PC-9 (cell line): ENCODE data around the gene COL16A1. TPM values are rescaled to one million over a fixed set of nuclear protein-coding genes. Genes with fewer than 3 reads are reported as not detected.

Experiments used
- BruUV-seq: library from RNA; stranded (reverse); fragments of 400-500 nt; replicated peaks from 2 replicates; lab custom pipeline; 2021; lab: Mats Ljungman, UMichigan
- CTCF ChIA-PET: fragments of 300-600 bp; sonication (Branson Sonifier 250); formaldehyde crosslinking; loops from one replicate; lab custom pipeline; 2022; ENCODE audit warnings: antibody characterized with exemption; lab: Charles Lee
- POLR2A ChIA-PET: fragments of 300-600 bp; sonication (Branson Sonifier 250); formaldehyde crosslinking; loops from one replicate; lab custom pipeline; 2022; ENCODE audit warnings: antibody characterized with exemption; ENCODE audit not compliant: unreplicated experiment; lab: Charles Lee
- DNase-seq, 2 experiments: peaks; one replicate each; pipeline versions ENCODE4 v3.0.0 to v3.0.0-alpha.2; 2015 to 2022; ENCODE audit warnings: mixed read lengths in 1 of 2
- H2AFZ ChIP-seq: fragments of 200-600 bp; sonication (generic); 2 replicates; pipeline ENCODE4 v1.8.1; 2017; ENCODE audit warnings: antibody characterized with exemption
- H3F3A ChIP-seq: fragments of 200-600 bp; sonication (generic); 2 replicates; pipeline ENCODE4 v1.8.1; 2017; ENCODE audit warnings: antibody characterized with exemption, mild to moderate bottlenecking, low read depth; ENCODE audit not compliant: insufficient read depth
- H3K27ac ChIP-seq: fragments of 200-600 bp; sonication (generic); 2 replicates; pipeline ENCODE4 v1.6.1; 2016; ENCODE audit warnings: mixed run types
- H3K27me3 ChIP-seq: fragments of 200-600 bp; sonication (generic); 2 replicates; pipeline ENCODE4 v1.6.1; 2016; ENCODE audit warnings: low read depth, mixed run types; ENCODE audit not compliant: insufficient read depth
- H3K36me3 ChIP-seq: fragments of 200-600 bp; sonication (generic); 2 replicates; pipeline ENCODE4 v1.6.1; 2016; ENCODE audit warnings: low read depth, mixed run types
- H3K4me1 ChIP-seq: fragments of 200-600 bp; sonication (generic); replicated peaks from 2 replicates; pipeline ENCODE4 v1.6.1; 2016; ENCODE audit warnings: mixed run types; ENCODE audit not compliant: insufficient read depth
- H3K4me2 ChIP-seq: fragments of 200-600 bp; sonication (generic); 2 replicates; pipeline ENCODE4 v1.6.1; 2017; ENCODE audit warnings: mixed run types
- H3K4me3 ChIP-seq: fragments of 200-600 bp; sonication (generic); 2 replicates; pipeline ENCODE4 v1.6.1; 2016; ENCODE audit warnings: mixed run types
- H3K79me2 ChIP-seq: fragments of 200-600 bp; sonication (generic); 2 replicates; pipeline ENCODE4 v1.6.1; 2017; ENCODE audit warnings: low read depth, mixed run types
- H3K9me2 ChIP-seq: fragments of 200-600 bp; sonication (generic); 2 replicates; pipeline ENCODE4 v1.8.1; 2017; ENCODE audit warnings: mild to moderate bottlenecking; ENCODE audit not compliant: insufficient read depth
- H3K9me3 ChIP-seq: fragments of 200-600 bp; sonication (generic); 2 replicates; pipeline ENCODE4 v1.8.1; 2016; ENCODE audit warnings: low read depth; ENCODE audit not compliant: insufficient read depth
- H4K20me1 ChIP-seq: fragments of 200-600 bp; sonication (generic); 2 replicates; pipeline ENCODE4 v1.8.1; 2017; ENCODE audit not compliant: insufficient read depth
- EZH2 ChIP-seq: fragments of 200-600 bp; sonication (generic); IDR thresholded peaks from 2 replicates; pipeline ENCODE4 v1.8.0; 2017; ENCODE audit warnings: antibody characterized with exemption, low read depth
- intact Hi-C: fragments of 100-400 bp; cut with micrococcal nuclease; formaldehyde crosslinking; loops from one replicate; pipeline ENCODE4 v1.10.0; 2022; ENCODE audit not compliant: unreplicated experiment
- total RNA-seq: library from RNA; stranded (reverse); gene quantifications from 2 replicates; pipeline ENCODE4 v1.2.3, GENCODE V29; 2021
- TF ChIP-seq, protein P1 (sequence below): fragments of 200-600 bp; sonication (generic); conservative IDR thresholded peaks from 2 replicates; pipeline ENCODE4 v1.6.1; 2017; ENCODE audit warnings: mixed run types, antibody characterized with exemption, mild to moderate bottlenecking, moderate library complexity

COL16A1 gene
- total RNA-seq, 1 experiment from 2014 or later: 4.8 TPM

- Histone ChIP-seq H3K4me3 (no peak overlapping the region), H3K9me3 (no peaks in the 10 kb centered on the region), H3K36me3 (no peaks in the 10 kb centered on the region), H3K4me2 (no peak overlapping the region), H3K79me2 (no peaks in the 10 kb centered on the region), H4K20me1 (no peaks in the 10 kb centered on the region), H2AFZ (no peak overlapping the region), H3K4me1 (peaks cover 10% of the 10 kb centered on the region; the same call in 1 of the 2 replicates), H3K27me3 (no peaks in the 10 kb centered on the region), H3F3A (peaks cover 17% of the 10 kb centered on the region; the same call in 1 of the 2 replicates), H3K27ac (no peak overlapping the region), H3K9me2 (no peaks in the 10 kb centered on the region)
- BruUV-seq: no TSS peak
- TF ChIP-seq EZH2: no peak
- TF ChIP-seq, protein P1, sequence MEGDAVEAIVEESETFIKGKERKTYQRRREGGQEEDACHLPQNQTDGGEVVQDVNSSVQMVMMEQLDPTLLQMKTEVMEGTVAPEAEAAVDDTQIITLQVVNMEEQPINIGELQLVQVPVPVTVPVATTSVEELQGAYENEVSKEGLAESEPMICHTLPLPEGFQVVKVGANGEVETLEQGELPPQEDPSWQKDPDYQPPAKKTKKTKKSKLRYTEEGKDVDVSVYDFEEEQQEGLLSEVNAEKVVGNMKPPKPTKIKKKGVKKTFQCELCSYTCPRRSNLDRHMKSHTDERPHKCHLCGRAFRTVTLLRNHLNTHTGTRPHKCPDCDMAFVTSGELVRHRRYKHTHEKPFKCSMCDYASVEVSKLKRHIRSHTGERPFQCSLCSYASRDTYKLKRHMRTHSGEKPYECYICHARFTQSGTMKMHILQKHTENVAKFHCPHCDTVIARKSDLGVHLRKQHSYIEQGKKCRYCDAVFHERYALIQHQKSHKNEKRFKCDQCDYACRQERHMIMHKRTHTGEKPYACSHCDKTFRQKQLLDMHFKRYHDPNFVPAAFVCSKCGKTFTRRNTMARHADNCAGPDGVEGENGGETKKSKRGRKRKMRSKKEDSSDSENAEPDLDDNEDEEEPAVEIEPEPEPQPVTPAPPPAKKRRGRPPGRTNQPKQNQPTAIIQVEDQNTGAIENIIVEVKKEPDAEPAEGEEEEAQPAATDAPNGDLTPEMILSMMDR: no peak
- ChIA-PET CTCF (no interaction called here), POLR2A (interaction anchor here (0.9 kb wide), 1 partner anchor 177 kb away, joined by 5 read pairs; no protein-coding TSS in a partner anchor)
- no peak for DNase-seq
- intact Hi-C loops: no loop called here
These were observed 48.7 kb downstream of the COL16A1 start for GRCh38 chr1:31655104-31655503.

DNA sequence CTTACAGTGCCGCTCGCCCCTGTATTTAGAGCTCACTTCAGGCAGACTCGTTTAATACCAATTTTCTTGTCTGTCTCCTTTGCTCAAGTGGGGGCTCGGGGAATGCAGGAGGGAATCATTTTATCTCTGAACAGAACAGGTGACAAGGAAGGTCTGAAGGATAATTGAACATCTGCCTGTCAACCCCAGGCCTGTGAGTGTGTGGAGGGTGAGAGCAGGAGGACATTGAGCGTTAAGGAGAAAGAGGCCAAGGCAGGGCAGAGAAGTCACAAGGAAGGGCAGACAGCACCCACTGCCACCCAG lies 49.4 kb downstream of the COL16A1 start:
- DNase-seq: no peak
- peaks cover 18% of the 10 kb centered on the region; the same call in 1 of the 2 replicates for H3F3A ChIP-seq
- no peak overlapping the region for H3K27ac ChIP-seq
- H3K27me3 ChIP-seq: no peaks in the 10 kb centered on the region
- no TSS peak for BruUV-seq
- ChIA-PET POLR2A (interaction anchor here (0.9 kb wide), 1 partner anchor 177 kb away, joined by 5 read pairs; no protein-coding TSS in a partner anchor), CTCF (no interaction called here)
- no peak overlapping the region for H3K4me3 ChIP-seq
- no peaks in the 10 kb centered on the region for H4K20me1 ChIP-seq
- H3K9me3 ChIP-seq: no peaks in the 10 kb centered on the region
- H2AFZ ChIP-seq: no peak overlapping the region
- no peaks in the 10 kb centered on the region for H3K36me3 ChIP-seq
- no peaks in the 10 kb centered on the region for H3K79me2 ChIP-seq
- H3K4me2 ChIP-seq: no peak overlapping the region
- no peaks in the 10 kb centered on the region for H3K9me2 ChIP-seq
- TF ChIP-seq EZH2: no peak
- TF ChIP-seq, protein P1: no peak
- intact Hi-C loops: no loop called here
- peaks cover 10% of the 10 kb centered on the region; the same call in 1 of the 2 replicates for H3K4me1 ChIP-seq

- Histone ChIP-seq H3K4me2 (no peak overlapping the region), H3K79me2 (no peaks in the 10 kb centered on the region), H3K27ac (no peak overlapping the region), H4K20me1 (no peaks in the 10 kb centered on the region), H3K4me3 (no peak overlapping the region), H2AFZ (no peak overlapping the region), H3K9me3 (no peaks in the 10 kb centered on the region), H3K4me1 (peaks cover 10% of the 10 kb centered on the region; the same call in 1 of the 2 replicates), H3F3A (peaks cover 18% of the 10 kb centered on the region; the same call in 1 of the 2 replicates), H3K9me2 (no peaks in the 10 kb centered on the region), H3K36me3 (no peaks in the 10 kb centered on the region), H3K27me3 (no peaks in the 10 kb centered on the region)
- intact Hi-C loops: no loop called here
- CTCF ChIA-PET: no interaction called here
- TF ChIP-seq, protein P1: no peak
- no peak for TF ChIP-seq EZH2
- POLR2A ChIA-PET: interaction anchor here (0.9 kb wide), 1 partner anchor 178 kb away, joined by 5 read pairs; no protein-coding TSS in a partner anchor
- DNase-seq: no peak
- no TSS peak for BruUV-seq
These were observed 49.9 kb downstream of the COL16A1 start for GRCh38 chr1:31653717-31654473.
